Upper lobe of left lung (tissue), 4 donors: ENCODE measurements around the gene SMO.

Experiments used
- POLR2A ChIP-seq, 4 donors: fragments of 450-650 bp; IDR thresholded peaks; one replicate each; pipeline ENCODE4 v1.5.1; 2016 to 2017; ENCODE audit warnings: antibody characterized with exemption in 4 of 4, mild to moderate bottlenecking in 2 of 4
- POLR2AphosphoS5 ChIP-seq, 2 donors: sonication (generic); formaldehyde crosslinking; IDR thresholded peaks; one replicate each; pipeline ENCODE4 v1.5.1; 2017; ENCODE audit warnings: antibody characterized with exemption in 2 of 2
- TF ChIP-seq, protein P1 (sequence below), 6 experiments: fragments of 450-650 bp in 4 of 6; fragments of 200-600 bp in 2 of 6; sonication (generic) in 2 of 6; IDR thresholded peaks; one replicate each; pipeline ENCODE4 v1.5.1; 2016 to 2019; ENCODE audit warnings: antibody characterized with exemption in 6 of 6

DNA sequence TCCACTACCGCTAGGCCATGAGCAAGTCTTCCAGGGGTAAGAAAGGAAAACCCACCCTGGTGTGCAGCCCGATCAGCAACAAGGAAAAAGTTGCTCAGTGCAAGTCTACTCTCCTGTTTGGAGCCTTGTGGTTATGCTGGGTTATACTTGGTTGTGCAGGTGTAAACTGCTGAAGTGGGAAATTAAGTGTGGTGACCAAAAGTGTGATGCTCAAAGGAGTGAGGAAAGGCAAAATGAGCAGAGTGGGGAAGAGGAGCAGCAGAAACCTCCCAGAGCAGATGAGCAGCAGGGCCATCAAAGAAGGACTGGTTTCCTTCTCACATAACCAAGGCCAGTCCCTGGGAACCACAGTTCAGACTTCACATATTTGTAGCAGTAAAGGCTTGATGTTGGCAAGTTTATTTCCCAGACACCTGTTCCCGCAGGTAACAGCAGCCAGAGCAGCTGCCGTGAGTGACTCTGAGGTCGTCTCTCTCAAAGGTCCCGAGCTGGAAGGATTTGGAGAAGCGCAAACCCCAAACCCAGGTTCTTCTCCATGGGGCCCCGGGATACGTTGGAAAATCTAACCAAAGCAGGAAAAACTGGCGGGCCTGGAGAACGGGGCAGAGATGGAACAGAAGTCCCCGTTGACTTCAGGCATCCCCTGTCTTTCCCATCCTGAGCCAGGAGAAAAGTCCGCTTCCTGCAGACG is 607 bp upstream of the SMO start:
- TF ChIP-seq POLR2AphosphoS5 (IDR thresholded peaks at IDR 0.05), result no peak
- TF ChIP-seq, protein P1, sequence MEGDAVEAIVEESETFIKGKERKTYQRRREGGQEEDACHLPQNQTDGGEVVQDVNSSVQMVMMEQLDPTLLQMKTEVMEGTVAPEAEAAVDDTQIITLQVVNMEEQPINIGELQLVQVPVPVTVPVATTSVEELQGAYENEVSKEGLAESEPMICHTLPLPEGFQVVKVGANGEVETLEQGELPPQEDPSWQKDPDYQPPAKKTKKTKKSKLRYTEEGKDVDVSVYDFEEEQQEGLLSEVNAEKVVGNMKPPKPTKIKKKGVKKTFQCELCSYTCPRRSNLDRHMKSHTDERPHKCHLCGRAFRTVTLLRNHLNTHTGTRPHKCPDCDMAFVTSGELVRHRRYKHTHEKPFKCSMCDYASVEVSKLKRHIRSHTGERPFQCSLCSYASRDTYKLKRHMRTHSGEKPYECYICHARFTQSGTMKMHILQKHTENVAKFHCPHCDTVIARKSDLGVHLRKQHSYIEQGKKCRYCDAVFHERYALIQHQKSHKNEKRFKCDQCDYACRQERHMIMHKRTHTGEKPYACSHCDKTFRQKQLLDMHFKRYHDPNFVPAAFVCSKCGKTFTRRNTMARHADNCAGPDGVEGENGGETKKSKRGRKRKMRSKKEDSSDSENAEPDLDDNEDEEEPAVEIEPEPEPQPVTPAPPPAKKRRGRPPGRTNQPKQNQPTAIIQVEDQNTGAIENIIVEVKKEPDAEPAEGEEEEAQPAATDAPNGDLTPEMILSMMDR (IDR thresholded peaks at IDR 0.05), result no peak
- TF ChIP-seq POLR2A (IDR thresholded peaks at IDR 0.05), result no peak
